ENCODE data around the gene VAMP2. TPM values are rescaled to one million over a fixed set of nuclear protein-coding genes. Genes with fewer than 3 reads are reported as not detected.

Gene VAMP2
- polyA plus RNA-seq, 2 of the 4 experiments (the other 2 are of a cell fraction), result 19.2 to 21.7 TPM

- TF ChIP-seq HMGXB4 (CRISPR knock-in tag; IDR thresholded peaks at IDR 0.05; ENCODE audit: borderline replicate concordance) (peak; percentile 57; the same call in 1 of the 2 replicates), RARB (CRISPR knock-in tag; IDR thresholded peaks at IDR 0.05) (peak; percentile 36; the same call in 1 of the 2 replicates), ESRRA (IDR thresholded peaks at IDR 0.05; ENCODE audit: borderline replicate concordance, low read length) (no peak), MAZ (IDR thresholded peaks at IDR 0.05; ENCODE audit: borderline replicate concordance, low read depth, low read length) (no peak), HES2 (IDR thresholded peaks at IDR 0.05) (no peak), FOSB (CRISPR knock-in tag; IDR thresholded peaks at IDR 0.05) (no peak), POLR2AphosphoS2 (conservative IDR thresholded peaks at IDR 0.05; ENCODE audit: low read length) (no peak; the same call in 1 of the 2 replicates), REST (IDR thresholded peaks at IDR 0.05) (peak; percentile 31; the same call in 1 of the 2 replicates), HDAC2 (IDR thresholded peaks at IDR 0.05) (no peak), MYC (IDR thresholded peaks at IDR 0.05; ENCODE audit: borderline replicate concordance, low read length) (peak; percentile 50; the same call in 1 of the 2 replicates), EHMT2 (IDR thresholded peaks at IDR 0.05; ENCODE audit: low read depth) (no peak), PHF8 (IDR thresholded peaks at IDR 0.05; ENCODE audit: borderline replicate concordance, low read depth) (peak; percentile 39; the same call in 1 of the 2 replicates), MAFK (IDR thresholded peaks at IDR 0.05; ENCODE audit: partially characterized antibody) (no peak), NR3C1 (IDR thresholded peaks at IDR 0.05) (no peak), HEYL (CRISPR knock-in tag; IDR thresholded peaks at IDR 0.05) (no peak), CEBPB (IDR thresholded peaks at IDR 0.05) (peak; percentile 94 to 96), ATOH8 (CRISPR knock-in tag; IDR thresholded peaks at IDR 0.05; ENCODE audit: low read depth) (no peak), CBX2 (IDR thresholded peaks at IDR 0.05; ENCODE audit: borderline replicate concordance, low read depth) (no peak), JUN (IDR thresholded peaks at IDR 0.05) (peak in 1 of 2 experiments; percentile 61; a peak in 1 of 5 replicates), JUNB (IDR thresholded peaks at IDR 0.05) (no peak), GATA3 (IDR thresholded peaks at IDR 0.05; ENCODE audit: borderline replicate concordance) (peak; percentile 11; the same call in 1 of the 2 replicates), HOXA7 (CRISPR knock-in tag; IDR thresholded peaks at IDR 0.05) (0 out of 2 replicates have a peak, but pooled peaks have one; percentile 64), CTCF (IDR thresholded peaks at IDR 0.05) (no peak), ZC3H11A (IDR thresholded peaks at IDR 0.05) (no peak), FOSL2 (IDR thresholded peaks at IDR 0.05) (no peak), FOSL2 (CRISPR knock-in tag; IDR thresholded peaks at IDR 0.05) (peak; percentile 40), RFX5 (IDR thresholded peaks at IDR 0.05) (peak; percentile 80), EP300 (IDR thresholded peaks at IDR 0.05) (no peak), CBX8 (IDR thresholded peaks at IDR 0.05) (no peak), NPAS2 (CRISPR knock-in tag; IDR thresholded peaks at IDR 0.05; ENCODE audit: borderline replicate concordance) (peak; percentile 93), HOXB5 (CRISPR knock-in tag; IDR thresholded peaks at IDR 0.05) (peak; percentile 46; the same call in 1 of the 2 replicates), USF2 (IDR thresholded peaks at IDR 0.05) (peak; percentile 72), SMC3 (IDR thresholded peaks at IDR 0.05) (no peak), RNF2 (IDR thresholded peaks at IDR 0.05; ENCODE audit: borderline replicate concordance, low read depth) (no peak)
Observed at GRCh38 chr17:8152112-8152775, 10.5 kb downstream of the VAMP2 start, which contains the start of gene PER1 (continued).
